Activated CD8-positive, alpha-beta T cell treated with anti-CD3 and anti-CD28 coated beads, Interleukin-2, amount 10 ng/mL, durations not matched to agents 7 days and 5 days (primary cell): Measurements from ENCODE around the gene NRF1. TPM values are rescaled to one million over a fixed set of nuclear protein-coding genes. Genes with fewer than 3 reads are reported as not detected.

ENCODE experiments used
- ATAC-seq: fragments of 150-1000 bp; cut with Tn5 transposase; one replicate; pipeline ENCODE4 v1.10.0; 2021; ENCODE audit warnings: moderate library complexity
- CTCF ChIA-PET: fragments of 350-600 bp; sonication (Branson Sonifier 250); formaldehyde crosslinking; loops from one replicate; lab custom pipeline; 2021; ENCODE audit warnings: antibody characterized with exemption; lab: Charles Lee
- POLR2A ChIA-PET: fragments of 350-600 bp; sonication (Branson Sonifier 250); formaldehyde crosslinking; loops from one replicate; lab custom pipeline; 2021; ENCODE audit warnings: antibody characterized with exemption; lab: Charles Lee
- DNase-seq: peaks from one replicate; pipeline ENCODE4 v3.0.0-alpha.2; 2020
- H3K27ac Mint-ChIP-seq: one replicate; pipeline ENCODE4 v1.8.0; 2021; ENCODE audit warnings: mild to moderate bottlenecking, mixed read lengths
- H3K27me3 Mint-ChIP-seq: one replicate; pipeline ENCODE4 v1.8.0; 2021; ENCODE audit warnings: low read depth, mixed read lengths
- H3K36me3 Mint-ChIP-seq: one replicate; pipeline ENCODE4 v1.8.0; 2021; ENCODE audit warnings: low read depth, mixed read lengths
- H3K4me1 Mint-ChIP-seq: one replicate; pipeline ENCODE4 v1.8.0; 2021; ENCODE audit warnings: low read depth, mixed read lengths
- H3K4me3 Mint-ChIP-seq: one replicate; pipeline ENCODE4 v1.8.0; 2021; ENCODE audit warnings: mild to moderate bottlenecking, mixed read lengths
- H3K9me3 Mint-ChIP-seq: one replicate; pipeline ENCODE4 v1.8.0; 2022; ENCODE audit warnings: mixed read lengths; ENCODE audit not compliant: insufficient read depth
- total RNA-seq, 2 experiments: library from RNA; stranded (reverse); gene quantifications; one replicate each; pipeline ENCODE4 v1.2.3, GENCODE V29; 2021

The NRF1 gene
- total RNA-seq, 2 experiments from 2014 or later, result 28.1 to 30.0 TPM

GRCh38 chr7:129748356-129749109, 137.0 kb downstream of the NRF1 start:
- Mint-ChIP-seq H3K36me3 (peaks cover 2% of the 10 kb centered on the region), H3K9me3 (no peaks in the 10 kb centered on the region), H3K4me3 (no peak overlapping the region), H3K27me3 (no peaks in the 10 kb centered on the region), H3K27ac (no peak overlapping the region), H3K4me1 (no peaks in the 10 kb centered on the region)
- DNase-seq (no peak), ATAC-seq (no peak)
- ChIA-PET POLR2A (no interaction called here), CTCF (no interaction called here)

GRCh38 chr7:129750091-129750490, 138.6 kb downstream of the NRF1 start:
- ChIA-PET POLR2A (no interaction called here), CTCF (no interaction called here)
- peaks cover 5% of the 10 kb centered on the region for H3K36me3 Mint-ChIP-seq

GRCh38 chr7:129750501-129750900, 139.0 kb downstream of the NRF1 start:
- Mint-ChIP-seq H3K9me3 (no peaks in the 10 kb centered on the region), H3K27me3 (no peaks in the 10 kb centered on the region), H3K4me3 (no peak overlapping the region), H3K27ac (no peak overlapping the region), H3K4me1 (no peaks in the 10 kb centered on the region), H3K36me3 (peaks cover 5% of the 10 kb centered on the region)
- no peak for ATAC-seq
- no peak for DNase-seq
- POLR2A ChIA-PET, result no interaction called here
- CTCF ChIA-PET, result no interaction called here

More at GRCh38 chr7:129750091-129750490, 138.6 kb downstream of the NRF1 start:
- no peaks in the 10 kb centered on the region for H3K27me3 Mint-ChIP-seq
- H3K4me3 Mint-ChIP-seq, result no peak overlapping the region
- H3K27ac Mint-ChIP-seq, result no peak overlapping the region
- ATAC-seq (no peak), DNase-seq (no peak)
- no peaks in the 10 kb centered on the region for H3K9me3 Mint-ChIP-seq
- no peaks in the 10 kb centered on the region for H3K4me1 Mint-ChIP-seq

- DNase-seq, result no peak
- Mint-ChIP-seq H3K27me3 (no peaks in the 10 kb centered on the region), H3K27ac (no peak overlapping the region), H3K4me1 (no peaks in the 10 kb centered on the region), H3K4me3 (no peak overlapping the region), H3K36me3 (peaks cover 9% of the 10 kb centered on the region), H3K9me3 (no peaks in the 10 kb centered on the region)
- CTCF ChIA-PET, result no interaction called here
- POLR2A ChIA-PET, result no interaction called here
- ATAC-seq, result no peak
Measured at GRCh38 chr7:129751916-129752315, 140.4 kb downstream of the NRF1 start.

GRCh38 chr7:129752760-129753159, 141.2 kb downstream of the NRF1 start:
- DNase-seq (no peak), ATAC-seq (no peak)
- Mint-ChIP-seq H3K4me1 (no peaks in the 10 kb centered on the region), H3K27me3 (no peaks in the 10 kb centered on the region), H3K4me3 (no peak overlapping the region), H3K36me3 (peaks cover 9% of the 10 kb centered on the region), H3K9me3 (no peaks in the 10 kb centered on the region), H3K27ac (no peak overlapping the region)
- ChIA-PET POLR2A (no interaction called here), CTCF (no interaction called here)

- ChIA-PET POLR2A (interaction anchor here (0.6 kb wide), 1 partner anchor 14 kb away, joined by 3 read pairs; no protein-coding TSS in a partner anchor), CTCF (no interaction called here)
- DNase-seq (no peak), ATAC-seq (no peak)
- H3K36me3 Mint-ChIP-seq, result peaks cover 9% of the 10 kb centered on the region
- no peak overlapping the region for H3K27ac Mint-ChIP-seq
- no peaks in the 10 kb centered on the region for H3K27me3 Mint-ChIP-seq
- H3K4me1 Mint-ChIP-seq, result no peaks in the 10 kb centered on the region
- H3K4me3 Mint-ChIP-seq, result no peak overlapping the region
- no peaks in the 10 kb centered on the region for H3K9me3 Mint-ChIP-seq
Measured at GRCh38 chr7:129754406-129754805, 142.9 kb downstream of the NRF1 start.

GRCh38 chr7:129757991-129758390, 146.5 kb downstream of the NRF1 start:
- Mint-ChIP-seq H3K36me3 (peaks cover 9% of the 10 kb centered on the region), H3K9me3 (no peaks in the 10 kb centered on the region), H3K4me1 (no peaks in the 10 kb centered on the region), H3K4me3 (no peak overlapping the region), H3K27ac (no peak overlapping the region), H3K27me3 (no peaks in the 10 kb centered on the region)
- ATAC-seq, result no peak
- no peak for DNase-seq
- POLR2A ChIA-PET, result no interaction called here
- CTCF ChIA-PET, result interaction anchor here (1.0 kb wide), 1 partner anchor 71 kb away, joined by 3 read pairs; no protein-coding TSS in a partner anchor

- H3K9me3 Mint-ChIP-seq, result no peaks in the 10 kb centered on the region
- ChIA-PET CTCF (no interaction called here), POLR2A (no interaction called here)
- H3K27ac Mint-ChIP-seq, result no peak overlapping the region
- H3K36me3 Mint-ChIP-seq, result no peaks in the 10 kb centered on the region
- no peak overlapping the region for H3K4me3 Mint-ChIP-seq
- peaks cover 6% of the 10 kb centered on the region for H3K4me1 Mint-ChIP-seq
- ATAC-seq (no peak), DNase-seq (no peak)
- no peaks in the 10 kb centered on the region for H3K27me3 Mint-ChIP-seq
Measured at GRCh38 chr7:129762387-129762969, 151.0 kb downstream of the NRF1 start.

GRCh38 chr7:129764247-129765084, 152.9 kb downstream of the NRF1 start:
- no peak for DNase-seq
- Mint-ChIP-seq H3K36me3 (no peaks in the 10 kb centered on the region), H3K27ac (no peak overlapping the region), H3K4me3 (no peak overlapping the region), H3K9me3 (no peaks in the 10 kb centered on the region), H3K27me3 (no peaks in the 10 kb centered on the region), H3K4me1 (peaks cover 6% of the 10 kb centered on the region)
- POLR2A ChIA-PET, result no interaction called here
- CTCF ChIA-PET, result no interaction called here
- no peak for ATAC-seq

- Mint-ChIP-seq H3K4me1 (peaks cover 6% of the 10 kb centered on the region), H3K36me3 (no peaks in the 10 kb centered on the region), H3K4me3 (no peak overlapping the region), H3K27ac (no peak overlapping the region), H3K27me3 (no peaks in the 10 kb centered on the region), H3K9me3 (no peaks in the 10 kb centered on the region)
- ChIA-PET CTCF (no interaction called here), POLR2A (no interaction called here)
- no peak for ATAC-seq
- DNase-seq, result no peak
Measured at GRCh38 chr7:129765352-129765751, 153.8 kb downstream of the NRF1 start.

- Mint-ChIP-seq H3K4me3 (no peak overlapping the region), H3K27me3 (no peaks in the 10 kb centered on the region), H3K27ac (no peak overlapping the region), H3K4me1 (peaks cover 12% of the 10 kb centered on the region), H3K9me3 (no peaks in the 10 kb centered on the region), H3K36me3 (no peaks in the 10 kb centered on the region)
- ChIA-PET CTCF (interaction anchor here (0.9 kb wide), 1 partner anchor 36 kb away, joined by 3 read pairs; no protein-coding TSS in a partner anchor), POLR2A (no interaction called here)
- no peak for DNase-seq
- no peak for ATAC-seq
Measured at GRCh38 chr7:129767120-129768015, 155.8 kb downstream of the NRF1 start.
